Mesenteric fat pad (tissue), 1 donor: Measurements from ENCODE around the gene PLCH1. TPM values are rescaled to one million over a fixed set of nuclear protein-coding genes. Genes with fewer than 3 reads are reported as not detected.
"Not testable (repeated sequence)": the region's sequence is repeated elsewhere in the genome, so short reads cannot be mapped to it uniquely, and the experiment has no call there.

Experiments
- DNase-seq: peaks from one replicate; pipeline ENCODE4 v3.0.0-alpha.2; 2020; ENCODE audit warnings: low spot score
- total RNA-seq: library from RNA; stranded (reverse); fragmentation: NEBNext Ultra II Directional; extraction: Animal tissue kit (Norgen Biotek cat#: 25700); gene quantifications from one replicate; pipeline ENCODE4 v1.2.1, GENCODE V29; 2021
- donor health status: DM: yes; HTN: yes; CAD: no.

Gene PLCH1
- total RNA-seq, 1 donor from 2014 or later: not detected

DNA sequence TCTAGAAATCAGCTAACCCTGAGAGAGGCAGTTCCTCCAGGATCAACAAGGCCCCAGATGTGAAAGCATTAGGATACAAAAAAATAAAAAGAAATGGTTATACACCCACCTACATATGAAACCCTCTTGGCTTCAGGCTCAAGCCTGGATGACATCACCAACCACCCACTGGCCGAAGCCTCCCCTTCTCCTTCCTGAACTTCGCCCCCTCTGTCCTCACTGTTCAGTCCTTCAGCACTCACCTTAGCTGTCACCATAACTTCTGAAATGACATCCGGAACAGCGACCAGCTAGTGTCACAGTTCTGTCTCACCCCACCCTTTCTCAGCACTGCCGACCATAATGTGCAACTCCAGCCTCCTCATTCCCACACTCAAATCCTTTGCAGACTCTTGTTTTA lies 98.7 kb downstream of the PLCH1 start:
- no peak for DNase-seq

DNA sequence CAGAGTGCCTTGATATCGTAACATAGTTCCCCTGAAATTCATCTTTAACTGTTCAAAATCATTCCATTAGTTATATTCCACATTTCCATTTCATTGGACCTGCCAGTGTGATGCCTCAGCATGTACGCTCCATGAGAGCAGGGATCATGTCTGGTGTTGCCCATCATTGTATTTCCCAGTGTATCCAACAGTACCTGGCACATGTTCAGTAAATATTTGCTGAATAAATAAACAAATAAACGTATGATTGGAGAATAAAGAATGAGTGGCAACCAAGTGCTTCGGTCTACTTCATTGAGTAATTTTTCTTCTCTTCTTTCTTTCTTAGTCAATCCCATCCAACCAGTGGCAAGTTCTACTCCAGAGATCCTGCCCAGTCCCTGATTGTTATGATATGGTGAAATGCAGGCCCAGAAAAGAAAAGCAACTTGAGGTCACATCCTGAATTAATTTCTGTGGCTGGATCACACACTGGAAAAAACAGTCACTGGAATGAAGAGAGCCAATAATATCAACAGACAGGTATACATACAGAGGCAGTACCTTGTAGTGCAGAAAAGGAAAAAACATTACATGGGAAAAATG lies 101.2 kb downstream of the PLCH1 start:
- DNase-seq: no peak

DNA sequence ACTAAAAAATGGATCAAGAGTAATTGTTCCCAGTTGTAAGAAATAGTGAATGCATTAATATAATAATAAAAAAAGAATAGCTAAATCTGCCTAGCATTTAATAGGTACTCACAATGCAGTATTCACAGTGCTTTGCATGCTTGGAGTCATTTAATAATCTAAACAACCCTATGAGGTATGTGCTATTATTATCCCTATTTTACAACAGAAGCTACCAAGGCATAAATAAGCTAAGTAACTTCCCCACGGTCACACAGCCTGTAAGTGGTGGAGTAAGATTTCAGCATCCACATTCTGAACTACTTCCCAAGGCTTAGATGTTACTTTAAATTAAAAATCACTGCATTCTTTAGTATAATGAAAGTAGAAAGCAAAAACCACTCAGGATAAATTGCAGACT lies 102.9 kb downstream of the PLCH1 start:
- DNase-seq: no peak

DNA sequence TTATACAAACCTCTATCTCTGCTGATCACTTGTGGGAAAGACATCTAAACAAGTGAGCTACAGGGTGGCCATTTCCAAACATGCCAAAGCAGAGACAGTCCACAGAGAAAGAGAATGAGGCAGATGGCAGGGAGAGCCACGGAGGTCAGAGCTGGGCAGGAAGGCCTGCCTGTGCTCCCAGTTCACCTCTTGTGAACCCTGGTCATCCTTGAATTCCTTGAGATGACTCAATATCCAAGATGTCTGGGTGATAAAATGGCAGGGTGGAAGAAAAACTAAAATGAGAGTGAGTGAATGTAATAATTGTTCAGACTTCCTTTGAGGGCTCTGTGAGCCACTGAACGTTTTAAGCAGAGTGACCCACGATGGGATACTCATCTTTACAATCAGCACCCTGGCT lies 104.8 kb downstream of the PLCH1 start:
- DNase-seq: no peak

DNA sequence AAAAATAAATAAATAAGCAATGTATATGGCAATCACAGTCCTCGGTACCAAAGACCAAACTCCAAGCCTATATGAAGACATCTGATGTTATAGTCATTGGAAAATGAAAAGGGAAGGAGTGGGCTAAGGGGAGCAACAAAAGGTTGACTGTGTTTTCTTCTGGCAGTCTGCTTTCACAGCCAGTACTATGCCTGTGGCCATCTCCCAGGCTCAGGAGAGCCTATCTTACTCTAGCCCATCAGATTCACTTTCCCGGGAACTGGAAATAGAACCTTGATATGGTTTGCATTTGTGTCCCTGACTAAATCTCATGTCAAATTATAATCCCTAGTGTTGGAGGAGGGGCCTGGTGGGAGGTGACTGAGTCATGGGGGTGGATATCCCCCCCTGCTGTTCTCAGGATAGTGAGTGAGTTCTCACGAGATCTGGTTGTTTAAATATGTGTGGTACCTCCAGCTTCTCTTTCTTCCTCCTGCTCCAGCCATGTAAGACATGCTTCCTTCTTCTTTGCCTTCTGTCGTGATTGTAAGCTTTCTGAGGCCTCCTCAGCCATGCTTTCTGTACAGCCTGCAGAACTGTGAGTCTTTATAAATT lies 105.3 kb downstream of the PLCH1 start:
- no peak for DNase-seq

DNA sequence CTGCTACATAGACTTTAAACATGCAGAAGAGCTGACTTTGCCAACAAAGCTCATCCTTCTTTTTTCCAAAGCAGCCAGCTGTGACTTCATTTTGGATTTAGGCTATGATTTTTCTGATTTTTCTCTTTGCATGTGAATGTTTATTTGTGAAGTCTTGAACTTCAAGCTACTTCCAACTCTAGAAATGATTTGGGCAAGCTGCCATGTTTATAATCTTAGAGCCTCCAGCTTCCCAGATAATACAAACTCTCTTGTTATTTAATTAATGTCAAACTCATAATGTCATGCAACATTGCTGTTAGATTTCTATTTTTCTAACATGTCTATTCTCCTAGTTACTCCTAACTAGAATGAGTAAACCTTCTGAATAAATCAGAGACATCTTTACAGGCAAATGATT lies 106.4 kb downstream of the PLCH1 start:
- not testable (repeated sequence) for DNase-seq

DNA sequence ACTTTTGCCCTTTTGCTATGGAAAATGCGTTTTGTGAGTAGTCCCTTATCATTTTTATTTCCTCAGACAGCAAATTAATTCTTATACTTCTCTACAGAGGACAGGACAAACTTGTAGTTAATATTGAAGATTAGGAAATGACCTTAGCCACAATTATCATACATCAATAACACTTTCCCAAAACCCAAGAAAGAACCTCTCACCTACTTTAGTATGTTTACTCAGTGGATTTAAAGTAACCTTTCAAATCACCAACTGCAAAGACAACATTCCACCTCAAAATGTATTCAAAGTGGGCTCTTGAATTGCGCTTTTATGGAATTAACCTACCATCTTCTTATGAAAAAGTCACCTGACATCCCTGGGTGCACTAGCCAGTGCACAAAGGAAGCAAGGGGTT lies 107.3 kb downstream of the PLCH1 start:
- no peak for DNase-seq

DNA sequence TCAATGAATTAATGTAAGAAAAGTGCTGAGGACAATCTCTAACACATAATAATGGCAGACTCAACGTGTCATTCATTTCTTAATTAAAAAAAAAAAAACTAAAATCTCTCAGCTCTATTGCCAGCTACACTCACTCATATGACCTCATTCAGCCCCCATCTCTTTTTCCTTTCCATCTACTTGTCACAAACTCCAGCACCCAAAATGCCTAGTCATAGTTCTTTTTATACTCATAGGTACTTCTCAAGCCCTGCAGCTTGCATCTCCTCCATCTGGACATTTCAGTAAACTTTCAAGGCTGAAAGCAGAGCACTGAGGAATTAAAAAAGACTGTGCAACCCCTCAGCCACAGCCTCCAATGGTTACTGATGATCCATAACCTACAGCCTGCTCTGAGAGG lies 109.8 kb downstream of the PLCH1 start:
- DNase-seq: no peak

DNA sequence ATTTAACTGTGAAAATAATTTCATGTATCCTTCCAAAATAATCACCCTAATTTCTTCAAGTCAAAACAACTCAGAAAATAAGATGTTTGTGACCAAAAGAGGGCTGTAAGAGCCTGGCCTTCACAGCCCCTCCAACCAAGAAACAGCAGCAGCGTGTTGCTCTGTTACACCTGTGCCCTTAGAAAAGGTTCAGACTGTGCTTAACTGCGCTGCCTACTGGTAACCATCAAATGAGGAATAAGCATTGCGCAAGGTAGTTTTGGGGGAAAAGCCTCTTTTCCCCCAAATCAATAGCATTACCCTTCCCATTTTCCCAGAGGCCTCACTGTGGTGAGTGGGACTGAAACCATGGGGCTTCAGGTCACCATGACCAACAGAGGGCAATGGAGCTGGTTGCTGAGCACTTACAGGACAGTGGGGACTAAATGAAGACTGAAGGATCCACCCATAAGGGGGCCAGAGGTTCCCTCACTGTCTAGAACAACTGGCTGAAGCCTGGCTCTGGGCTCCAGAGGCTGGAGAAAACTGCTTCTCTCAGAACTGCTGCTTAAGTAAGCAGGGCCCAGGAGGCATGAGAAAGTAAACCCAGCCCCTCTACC lies 110.7 kb downstream of the PLCH1 start:
- DNase-seq: no peak

DNA sequence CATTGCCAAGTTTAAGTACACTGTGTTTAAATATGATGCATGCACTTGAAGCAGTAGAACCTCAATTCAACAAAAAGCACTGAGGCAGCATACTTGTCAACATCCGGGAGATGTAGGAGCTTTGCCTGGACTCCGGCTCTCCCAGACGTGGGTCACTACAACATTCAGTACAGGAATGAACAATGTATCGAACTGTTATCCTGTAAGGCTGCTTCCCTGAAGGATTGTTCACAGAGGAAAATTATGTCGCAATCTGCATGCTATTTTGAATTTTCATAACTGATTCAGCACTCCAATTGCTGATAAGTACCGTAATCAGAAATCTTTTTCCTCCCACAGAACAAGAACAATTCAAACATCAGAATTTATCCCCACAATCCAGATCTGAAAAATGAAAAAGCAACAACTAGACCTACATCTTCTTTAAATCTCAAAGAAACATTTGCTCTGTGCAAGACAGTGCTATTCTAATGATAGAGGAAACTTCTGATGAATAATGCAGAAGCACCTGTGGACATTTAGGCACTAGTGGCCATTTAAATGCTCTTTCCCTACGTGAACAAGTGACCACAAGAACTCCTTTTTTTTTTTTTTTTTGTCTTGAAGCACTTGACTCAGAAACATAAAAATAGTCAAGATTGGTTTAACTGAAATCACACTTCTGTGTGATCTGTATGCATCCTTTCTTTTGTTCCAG lies 113.4 kb downstream of the PLCH1 start:
- no peak for DNase-seq

DNA sequence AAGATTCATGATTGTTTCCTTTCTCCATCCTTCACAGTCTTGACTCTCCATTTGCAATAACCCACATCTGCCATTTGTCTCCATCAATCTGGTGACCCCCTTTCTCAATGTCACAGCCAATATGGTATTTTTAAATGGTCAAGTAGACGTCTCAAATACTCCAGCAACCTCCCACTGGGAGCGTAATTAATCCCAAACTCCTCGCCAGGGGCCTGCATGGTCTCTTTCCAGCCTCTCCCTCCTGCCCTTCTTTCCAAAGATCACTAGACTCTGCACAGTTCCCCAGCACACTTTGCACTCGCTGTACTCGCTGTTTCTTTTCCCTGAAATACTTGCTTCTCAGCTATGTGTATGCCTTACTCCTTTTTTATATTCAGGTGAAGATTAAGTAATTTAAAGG lies 115.3 kb downstream of the PLCH1 start:
- no peak for DNase-seq

DNA sequence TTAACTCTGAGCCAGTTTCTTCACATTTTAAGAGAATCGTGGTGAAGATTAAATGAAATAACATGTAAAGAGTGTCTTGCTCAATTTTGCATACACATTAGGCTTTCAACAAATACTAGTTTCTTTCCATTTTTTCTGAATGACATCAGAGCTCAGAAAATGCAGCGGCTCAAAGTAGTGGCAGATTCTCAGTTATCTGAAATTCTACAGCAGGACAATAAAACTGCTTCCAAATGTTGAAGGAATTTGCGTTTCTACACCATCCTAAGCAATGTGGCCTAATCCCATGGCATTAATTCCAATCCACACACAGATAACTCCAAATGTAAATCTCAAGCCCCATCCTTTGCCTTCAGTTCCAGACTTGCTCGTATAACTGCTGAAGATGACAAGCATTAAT lies 115.8 kb downstream of the PLCH1 start:
- DNase-seq: no peak

DNA sequence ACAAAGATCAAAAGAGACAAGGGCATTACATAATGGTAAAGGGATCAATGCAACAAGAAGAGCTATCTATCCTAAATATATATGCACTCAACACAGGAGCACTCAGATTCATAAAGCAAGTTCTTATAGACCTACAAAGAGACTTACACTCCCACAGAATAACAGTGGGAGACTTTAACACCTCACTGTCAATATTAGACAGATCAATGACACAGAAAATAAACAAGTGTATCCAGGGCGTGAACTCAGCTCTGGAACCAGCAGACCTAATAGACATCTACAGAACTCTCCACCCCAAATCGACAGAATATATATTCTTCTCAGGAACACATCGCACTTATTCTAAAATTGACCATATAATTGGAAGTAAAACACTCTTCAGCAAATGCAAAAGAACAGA lies 122.2 kb downstream of the PLCH1 start:
- DNase-seq: not testable (repeated sequence)

DNA sequence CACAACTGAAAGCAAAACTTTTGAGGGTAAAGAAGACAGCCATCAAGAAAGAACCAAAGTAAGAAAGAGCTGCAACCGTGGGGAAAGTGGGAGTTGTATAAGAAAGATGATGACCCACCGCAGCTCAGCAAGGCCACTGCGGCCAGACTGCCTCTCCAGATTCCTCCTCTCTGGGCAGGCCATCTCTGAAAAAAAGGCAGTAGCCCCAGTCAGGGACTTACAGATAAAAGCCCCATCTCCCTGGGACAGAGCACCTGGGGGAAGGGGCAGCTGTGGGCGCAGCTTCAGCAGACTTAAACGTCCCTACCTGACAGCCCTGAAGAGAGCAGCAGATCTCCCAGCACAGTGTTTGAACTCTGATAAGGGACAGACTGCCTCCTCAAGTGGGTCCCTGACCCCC lies 124.3 kb downstream of the PLCH1 start:
- not testable (repeated sequence) for DNase-seq

DNA sequence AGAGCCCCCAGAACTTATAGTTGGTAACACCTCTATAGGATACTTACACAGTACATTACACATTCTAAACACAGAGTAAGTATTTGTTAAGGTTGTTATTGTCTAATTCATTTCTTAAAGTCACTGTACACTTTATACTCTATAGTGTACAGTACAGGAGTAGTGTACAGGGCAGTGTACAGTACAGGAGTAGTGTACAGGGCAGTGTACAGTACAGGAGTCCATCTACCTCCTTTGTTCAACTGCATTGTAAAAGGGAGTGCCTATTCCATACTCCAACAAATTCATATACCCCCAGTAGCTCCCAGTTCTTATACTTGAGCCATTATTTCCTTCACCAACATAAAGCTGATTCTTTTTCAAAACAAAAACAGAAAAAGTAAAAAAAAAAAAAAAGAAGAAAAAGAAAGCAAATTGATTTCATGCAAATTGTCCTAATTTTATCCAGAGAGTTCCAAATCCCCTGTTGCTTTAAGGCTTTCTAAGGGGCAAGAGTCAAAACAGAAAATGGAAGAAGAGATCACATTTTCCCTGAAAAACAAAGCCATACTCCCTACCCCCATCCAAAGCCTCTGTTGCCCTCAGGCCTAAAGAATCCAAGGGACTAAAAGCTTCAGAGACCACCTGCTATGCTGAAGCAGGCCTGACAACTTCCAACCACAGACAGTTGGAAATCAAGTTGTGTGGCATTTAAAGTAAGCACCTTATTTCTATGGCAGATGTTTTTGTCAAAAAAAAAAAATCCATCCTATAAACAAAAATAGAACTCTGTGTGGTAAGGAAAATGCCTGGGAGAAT lies 125.6 kb downstream of the PLCH1 start:
- DNase-seq: no peak

DNA sequence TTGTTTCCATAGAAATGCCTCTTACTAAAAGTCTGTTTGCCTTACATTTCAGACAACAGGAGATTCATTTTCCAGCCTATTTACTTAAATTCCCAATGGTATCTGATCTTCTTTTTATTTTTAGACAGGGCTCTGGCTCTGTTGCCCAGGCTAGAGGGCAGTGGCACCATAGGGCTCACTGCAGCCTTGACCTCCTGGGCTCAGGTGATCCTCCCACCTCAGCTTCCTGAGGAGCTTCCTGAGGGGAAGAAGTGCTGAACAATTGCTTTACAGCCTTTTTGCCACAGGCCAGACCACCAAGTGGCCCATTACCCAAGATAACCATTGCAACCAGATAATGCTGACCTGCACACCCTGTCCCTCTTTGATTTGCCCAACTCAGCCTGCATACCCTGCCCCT lies 126.3 kb downstream of the PLCH1 start:
- DNase-seq: no peak

DNA sequence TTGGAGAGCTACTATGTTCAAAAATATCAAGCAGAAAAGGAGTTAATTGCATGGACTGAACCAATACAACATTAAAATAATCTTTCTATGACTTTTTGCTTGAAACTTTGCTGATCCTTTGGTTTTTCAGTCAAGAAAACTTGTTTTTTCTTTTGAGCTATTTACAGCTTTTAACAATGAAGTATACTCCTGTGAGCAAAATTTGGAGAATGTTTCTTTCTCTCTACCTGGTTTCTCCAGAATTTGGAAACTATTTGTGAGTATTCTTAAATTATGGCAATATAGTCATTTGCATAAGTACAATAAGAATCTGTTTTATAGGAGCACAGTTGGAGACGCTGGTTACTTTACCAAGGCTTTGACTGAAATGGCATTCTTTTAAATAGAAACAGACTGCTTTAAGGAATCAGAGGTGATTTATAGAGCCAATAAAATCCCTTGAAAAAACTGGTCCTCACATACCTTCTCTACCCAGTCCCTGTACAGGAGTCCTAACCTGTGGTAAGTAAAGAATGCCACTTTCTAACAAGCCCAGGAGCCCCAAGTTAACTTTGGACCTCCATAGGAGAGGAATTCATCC lies 127.4 kb downstream of the PLCH1 start:
- no peak for DNase-seq

DNA sequence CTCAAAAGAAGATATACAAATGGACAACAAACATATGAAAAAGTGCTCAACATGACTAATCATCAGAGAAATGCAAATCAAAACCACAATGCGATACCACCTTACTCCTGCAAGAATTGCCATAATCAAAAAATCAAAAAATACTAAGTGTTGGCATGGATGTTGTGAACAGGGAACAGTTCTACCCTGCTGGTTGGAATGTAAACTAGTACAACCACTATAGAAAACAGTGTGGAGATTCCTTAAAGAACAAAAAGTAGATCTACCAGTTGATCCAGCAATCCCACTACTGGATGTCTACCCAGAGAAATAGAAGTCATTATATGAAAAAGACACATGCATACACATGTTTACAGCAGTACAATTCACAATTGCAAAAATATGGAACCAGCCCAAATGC lies 129.7 kb downstream of the PLCH1 start:
- DNase-seq: not testable (repeated sequence)

DNA sequence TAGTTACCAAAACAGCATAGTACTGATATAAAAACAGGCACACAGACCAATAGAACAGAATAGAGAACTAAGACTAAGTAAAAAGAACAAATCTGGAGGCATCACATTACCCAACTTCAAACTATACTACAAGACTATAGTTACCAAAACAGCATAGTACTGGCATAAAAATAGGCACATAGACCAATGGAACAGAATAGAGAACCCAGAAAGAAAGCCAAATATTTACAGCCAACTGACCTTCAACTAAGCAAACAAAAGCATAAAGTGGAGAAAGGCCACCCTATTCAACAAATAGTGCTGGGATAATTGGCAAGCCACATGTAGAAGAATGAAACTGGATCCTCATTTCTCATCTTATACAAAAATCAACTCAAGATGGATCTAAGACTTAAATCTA lies 130.5 kb downstream of the PLCH1 start:
- not testable (repeated sequence) for DNase-seq

DNA sequence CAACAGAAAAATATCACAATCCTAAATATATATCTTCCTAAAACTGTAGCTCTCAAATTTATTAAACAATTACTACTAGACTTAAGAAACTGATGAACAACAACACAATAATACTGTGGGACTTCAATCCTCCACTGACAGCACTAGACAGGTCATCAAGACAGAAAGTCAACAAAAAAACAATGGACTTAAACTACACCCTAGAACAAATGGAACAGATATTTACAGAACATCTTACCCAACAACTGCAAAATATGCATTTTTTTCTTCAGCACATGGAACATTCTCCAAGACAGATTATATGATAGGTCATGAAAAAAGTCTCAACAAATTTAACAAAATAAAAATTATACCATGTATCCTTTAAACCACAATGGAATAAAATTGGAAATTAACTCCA lies 133.4 kb downstream of the PLCH1 start:
- DNase-seq: no peak

DNA sequence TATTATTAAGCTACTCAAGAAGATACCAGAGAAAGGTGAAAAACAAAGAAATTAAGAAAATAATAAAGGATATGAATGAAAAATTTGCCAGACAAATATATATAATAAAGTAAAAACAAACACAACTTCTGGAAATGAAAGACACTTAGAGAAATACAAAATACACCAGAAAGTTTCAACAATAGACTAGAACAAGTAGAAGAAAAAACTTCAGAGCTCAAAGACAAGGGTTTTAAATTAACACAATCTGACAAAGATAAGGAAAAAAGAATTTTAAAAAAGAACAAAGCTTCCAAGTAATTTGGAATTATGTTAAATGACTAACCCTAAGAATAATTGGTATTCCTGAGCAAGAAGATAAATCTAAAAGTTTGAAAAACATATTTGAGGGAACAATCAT lies 135.3 kb downstream of the PLCH1 start:
- no peak for DNase-seq
